PFSK-1 (cell line): Measurements from ENCODE around the gene INPP5J.

Experiments used
- FOXP2 ChIP-seq: optimal IDR thresholded peaks from 2 replicates; pipeline ENCODE3; 2011; ENCODE audit warnings: borderline replicate concordance, control low read depth, inconsistent platforms; ENCODE audit not compliant: insufficient read depth; ENCODE audit errors: extremely low read length, extremely low read depth
- POLR2AphosphoS5 ChIP-seq: IDR thresholded peaks from 2 replicates; pipeline ENCODE4 v1.6.1; 2012; ENCODE audit warnings: low read depth, mild to moderate bottlenecking, control low read depth, low read length, moderate library complexity
- REST ChIP-seq, 2 experiments: IDR thresholded peaks; 2 replicates each; pipeline versions ENCODE4 v1.6.1 to v1.8.0; 2011 to 2012; ENCODE audit warnings: low read depth in 2 of 2, low read length in 2 of 2, control low read depth in 1 of 2, inconsistent platforms in 1 of 2, mild to moderate bottlenecking in 1 of 2, moderate library complexity in 1 of 2; ENCODE audit not compliant: insufficient read depth in 1 of 2
- SIN3A ChIP-seq: IDR thresholded peaks from 2 replicates; pipeline ENCODE4 v1.6.1; 2012; ENCODE audit warnings: mild to moderate bottlenecking, low read length, moderate library complexity, borderline replicate concordance; ENCODE audit not compliant: insufficient read depth
- TAF1 ChIP-seq: IDR thresholded peaks from 2 replicates; pipeline ENCODE4 v1.6.1; 2012; ENCODE audit warnings: low read length, control low read depth, borderline replicate concordance; ENCODE audit not compliant: insufficient read depth

GRCh38 chr22:31143537-31143936, 20.8 kb downstream of the INPP5J start:
- TF ChIP-seq TAF1 (no peak), POLR2AphosphoS5 (no peak), SIN3A (no peak), REST (IDR thresholded peaks at IDR 0.05; ENCODE audit: insufficient read depth in 1 of 2, low read depth in 2 of 2, low read length in 2 of 2) (no peak), FOXP2 (no peak)
